GM19324 (cell line): Measurements from ENCODE around the gene ZNF322.
A peak's percentile ranks its signal among the peaks of the same experiment; 100 is the strongest.
"Not testable (repeated sequence)": the region's sequence is repeated elsewhere in the genome, so short reads cannot be mapped to it uniquely, and the experiment has no call there.

Experiments
- ATAC-seq: cut with Tn5 transposase; IDR thresholded peaks from one replicate; pipeline ENCODE4 v1.9.1; 2021; ENCODE audit warnings: mild to moderate bottlenecking, moderate library complexity; ENCODE audit not compliant: unreplicated experiment, low FRiP score

ZNF322 gene

GRCh38 chr6:26659042-26659999, at the start of gene ZNF322:
Gene ZNF322, minus strand, starts transcription at chr6:26659746. Its CDS starts 21,193 bp downstream, at chr6:26638553.
- ATAC-seq, result peak; percentile 98

GRCh38 chr6:26705780-26706179, 46.2 kb upstream of the ZNF322 start:
- not testable (repeated sequence) for ATAC-seq

DNA sequence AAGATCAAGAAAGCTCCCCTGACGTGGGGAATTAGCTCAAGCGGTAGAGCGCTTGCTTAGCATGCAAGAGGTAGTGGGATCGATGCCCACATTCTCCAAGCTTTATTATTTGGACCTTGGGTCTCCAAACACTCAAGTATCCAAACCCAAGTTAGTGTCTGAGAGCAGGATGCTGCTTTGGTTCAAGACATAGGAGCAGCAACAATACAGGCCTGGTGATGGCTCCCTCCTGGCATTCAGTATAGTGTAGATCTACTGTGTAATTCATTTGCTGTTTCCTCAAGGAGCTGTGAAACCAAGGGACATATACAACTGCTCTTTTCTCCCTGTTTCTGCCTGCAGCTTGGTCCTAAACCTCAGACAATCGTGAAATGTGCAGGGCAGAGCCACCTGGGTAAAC, 45.8 kb upstream of the ZNF322 start:
- ATAC-seq, result not testable (repeated sequence)

DNA sequence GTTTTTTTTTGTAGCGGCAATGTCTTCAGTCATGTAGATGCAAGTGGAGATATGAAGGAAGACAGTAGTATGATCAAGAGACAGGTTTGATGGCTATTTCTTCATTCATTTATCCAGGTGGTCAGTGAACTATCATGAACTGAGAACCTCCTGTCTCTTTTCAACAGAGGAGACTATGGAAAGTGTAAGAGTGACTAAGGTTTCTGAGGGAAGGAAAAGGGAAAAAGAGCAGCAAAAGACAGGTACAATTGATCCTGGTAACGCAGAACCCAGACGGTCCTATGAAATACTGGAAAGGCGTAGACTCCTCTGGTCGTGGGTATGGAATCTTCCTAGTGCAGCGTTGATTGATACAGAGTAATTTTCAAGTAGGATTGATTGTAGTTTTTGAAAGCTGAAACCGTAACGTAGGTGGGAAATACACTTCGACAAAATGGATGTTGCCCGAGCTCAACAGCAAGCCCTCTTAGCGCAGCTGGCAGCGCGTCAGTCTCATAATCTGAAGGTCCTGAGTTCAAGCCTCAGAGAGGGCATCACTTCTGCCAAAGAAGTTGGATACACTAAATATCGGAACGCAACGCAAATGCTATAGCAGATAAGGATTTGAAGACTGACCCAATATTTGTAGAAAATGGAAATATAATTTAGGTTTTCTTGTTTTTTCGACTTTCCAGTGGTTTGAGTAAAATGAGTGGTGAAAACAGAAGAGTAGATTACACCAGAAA, 41.6 kb upstream of the ZNF322 start:
- not testable (repeated sequence) for ATAC-seq

DNA sequence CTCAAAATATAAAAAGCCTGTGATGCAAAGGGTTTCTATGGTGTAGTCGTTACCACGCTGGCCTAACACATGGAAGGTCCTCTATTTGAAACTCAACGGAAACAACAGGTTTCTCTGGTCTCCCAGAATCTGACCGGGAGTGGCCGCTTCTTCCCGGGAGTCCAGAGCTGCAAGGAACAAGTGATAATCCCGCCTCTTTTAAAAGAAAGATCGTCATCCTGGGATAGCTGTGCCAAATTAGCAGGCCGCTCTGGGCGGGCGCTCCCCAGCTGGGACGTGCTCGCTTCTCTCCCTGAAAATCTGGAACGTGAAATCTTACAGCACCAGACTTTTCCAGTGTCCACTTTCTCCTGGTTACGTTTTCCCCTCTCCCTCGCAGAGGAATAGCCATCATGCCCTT, 38.0 kb upstream of the ZNF322 start:
- ATAC-seq, result not testable (repeated sequence)

- not testable (repeated sequence) for ATAC-seq
Observed at GRCh38 chr6:26689324-26689947, 29.9 kb upstream of the ZNF322 start.

- ATAC-seq, result not testable (repeated sequence)
Observed at GRCh38 chr6:26682435-26683042, 23.0 kb upstream of the ZNF322 start.

DNA sequence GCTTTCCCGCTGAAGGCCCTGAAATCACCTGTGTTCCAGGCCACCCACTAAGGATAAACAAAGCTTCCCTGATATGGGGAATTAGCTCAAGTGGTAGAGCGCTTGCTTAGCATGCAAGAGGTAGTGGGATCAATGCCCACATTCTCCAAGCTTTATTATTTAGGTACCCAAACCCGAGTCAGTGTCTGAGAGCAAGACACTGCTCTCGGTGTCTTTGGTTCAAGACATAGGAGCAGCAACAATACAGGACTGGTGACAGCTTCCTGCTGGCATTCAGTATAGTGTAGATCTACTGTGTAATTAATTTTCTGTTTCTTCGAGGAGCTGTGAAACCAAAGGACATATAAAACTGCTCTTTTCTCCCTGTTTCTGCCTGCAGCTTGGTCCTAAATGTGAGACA, 13.7 kb upstream of the ZNF322 start:
- not testable (repeated sequence) for ATAC-seq

DNA sequence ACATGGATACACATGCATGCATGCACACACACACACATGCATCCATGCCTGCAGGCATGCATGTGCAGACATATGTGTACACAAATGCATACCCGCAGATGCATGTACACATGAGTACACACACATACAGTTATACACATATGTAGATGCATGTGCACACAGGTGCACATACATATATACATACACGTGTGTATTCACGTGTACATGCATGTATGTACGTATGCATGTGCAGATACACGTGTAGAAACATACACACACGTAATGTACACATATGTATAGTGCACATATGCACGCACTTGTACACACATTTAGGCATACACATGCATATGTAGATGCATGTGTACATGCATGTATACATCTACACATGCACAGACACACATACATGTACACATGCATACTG, 11.0 kb upstream of the ZNF322 start:
- ATAC-seq, result not testable (repeated sequence)

DNA sequence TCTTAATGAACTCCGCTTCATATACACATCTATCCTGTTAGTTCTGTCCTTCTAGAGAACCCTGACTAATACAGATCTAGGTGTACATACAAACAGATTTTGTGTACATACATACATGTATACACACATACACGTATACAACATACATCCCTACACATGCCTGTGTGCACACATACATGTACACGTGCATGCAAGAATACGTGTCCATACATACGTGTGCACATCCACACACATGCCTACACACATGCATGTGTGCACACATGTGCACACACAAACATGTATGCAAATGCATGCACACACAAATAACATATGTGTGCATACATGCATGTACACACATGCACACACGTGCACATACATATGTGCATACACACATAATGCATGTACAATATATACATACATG, 10.5 kb upstream of the ZNF322 start:
- ATAC-seq, result not testable (repeated sequence)

DNA sequence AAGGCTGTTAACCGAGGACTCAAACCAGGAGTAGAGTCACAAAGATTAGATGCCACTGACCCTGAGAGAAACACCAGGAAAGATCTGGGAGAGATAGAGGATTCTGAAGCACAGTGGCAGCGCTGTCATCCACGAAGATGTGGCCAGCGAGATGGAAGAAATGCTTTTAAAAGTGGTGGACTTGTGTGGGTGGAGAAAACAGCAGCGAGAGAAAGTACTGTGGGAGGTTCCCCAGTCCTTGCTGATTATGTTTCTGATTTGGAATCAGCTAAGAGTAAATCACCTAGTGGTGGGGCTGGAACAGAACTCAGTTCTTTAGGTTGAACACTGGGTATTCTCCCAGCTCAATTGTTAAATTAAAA, 435 bp upstream of the ZNF322 start:
- ATAC-seq, result peak; percentile 13

- no peak for ATAC-seq
Observed at GRCh38 chr6:26657256-26657655, 2.3 kb downstream of the ZNF322 start.

DNA sequence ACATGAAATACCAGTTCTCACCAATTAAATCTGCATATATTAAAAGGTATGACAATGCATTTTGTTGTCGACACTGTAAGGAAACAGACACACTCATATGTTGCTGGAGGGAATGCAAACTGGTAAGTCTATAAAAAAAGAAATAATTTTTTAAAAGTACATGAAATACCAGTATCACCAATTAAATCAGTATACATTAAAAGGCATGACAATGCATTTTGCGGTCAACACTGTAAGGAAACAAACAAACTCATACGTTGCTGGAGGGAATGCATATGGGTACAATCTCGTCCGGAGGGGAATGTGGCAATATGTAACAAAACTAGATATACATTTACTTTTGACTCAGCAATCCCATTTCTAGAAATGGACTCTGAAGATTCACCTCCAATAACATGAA, 6.5 kb downstream of the ZNF322 start:
- ATAC-seq, result no peak

- ATAC-seq, result no peak
Observed at GRCh38 chr6:26651133-26651781, 8.3 kb downstream of the ZNF322 start.

DNA sequence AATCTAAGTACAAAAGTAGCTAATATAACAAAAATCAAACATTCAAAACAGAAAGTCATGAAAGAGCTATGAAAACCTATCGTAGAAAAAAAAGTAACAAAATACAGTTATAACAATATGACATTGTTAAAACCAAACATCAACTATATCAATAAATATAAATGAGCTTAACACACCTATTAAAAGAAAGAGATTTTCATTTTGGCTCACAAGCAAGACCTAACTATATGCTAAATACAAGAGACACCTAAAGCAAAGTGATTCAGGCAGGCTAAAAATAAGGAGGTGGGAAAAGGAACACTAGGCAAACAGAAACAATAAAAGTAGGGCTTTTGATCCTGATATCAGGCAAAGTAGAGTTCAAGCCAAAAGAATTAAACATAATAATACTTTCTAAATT, 13.5 kb downstream of the ZNF322 start:
- ATAC-seq, result no peak

DNA sequence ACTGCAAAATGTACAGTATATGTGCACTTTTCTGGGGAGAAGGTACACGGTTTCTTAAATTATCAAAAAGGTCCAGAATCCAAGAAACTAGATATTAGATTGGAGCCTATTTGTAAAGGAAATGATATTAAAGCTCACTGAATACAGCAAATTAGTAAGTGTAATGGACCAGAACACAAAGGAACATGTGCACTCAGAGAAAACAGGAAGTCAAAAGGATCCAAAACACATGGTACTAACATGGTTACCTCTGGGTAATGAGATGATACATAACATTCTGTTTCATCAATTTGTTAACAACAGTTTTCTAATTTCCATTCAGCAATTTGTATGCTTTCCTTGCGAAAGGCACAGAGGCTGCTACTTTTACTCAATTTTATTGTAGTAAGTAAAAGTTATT, 18.7 kb downstream of the ZNF322 start:
- ATAC-seq, result no peak

- ATAC-seq, result no peak
Observed at GRCh38 chr6:26629359-26629758, 30.2 kb downstream of the ZNF322 start.

GRCh38 chr6:26627843-26628242, 31.7 kb downstream of the ZNF322 start:
- no peak for ATAC-seq

DNA sequence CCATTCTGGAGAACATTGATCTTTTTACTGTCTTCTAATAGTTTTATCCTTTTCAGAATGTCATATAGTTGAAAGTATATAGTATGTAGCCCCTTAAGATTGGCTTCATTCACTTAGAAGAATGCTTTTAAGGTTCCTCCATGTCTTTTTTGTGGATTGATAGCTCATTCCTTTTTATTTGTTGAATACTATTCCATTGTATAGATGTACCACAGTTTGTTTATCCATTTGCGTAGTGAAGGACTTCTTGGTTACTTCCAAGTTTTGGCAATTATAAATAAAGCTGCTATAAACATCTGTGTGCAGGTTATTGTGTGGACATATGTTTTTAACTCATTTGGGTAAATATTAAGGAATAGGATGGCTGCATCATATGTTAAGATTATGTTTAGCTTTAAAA, 35.0 kb downstream of the ZNF322 start:
- ATAC-seq, result no peak

- ATAC-seq, result no peak
Observed at GRCh38 chr6:26623339-26623859, 36.1 kb downstream of the ZNF322 start.
